ENCODE data around the gene RAB20.

RAB20 gene

GRCh38 chr13:110524541-110525257 is 36.8 kb downstream of the RAB20 start:
- H3K36me3 ChIP-seq (ENCODE audit: insufficient read depth, low read length): peaks cover 28% of the 10 kb centered on the region; the same call in 1 of the 2 replicates
- H2AFZ ChIP-seq (ENCODE audit: low read length): peak overlapping the region; percentile 31; the same call in 1 of the 2 replicates
- TF ChIP-seq CTCF (conservative IDR thresholded peaks at IDR 0.05; ENCODE audit: low read length) (no peak), EZH2phosphoT487 (IDR thresholded peaks at IDR 0.05; ENCODE audit: borderline replicate concordance) (no peak)
- peak overlapping the region; percentile 79 for H3K4me2 ChIP-seq (ENCODE audit: low read depth, low read length, poor library complexity, severe bottlenecking)
- H3K79me2 ChIP-seq (ENCODE audit: insufficient read depth, low read length): peaks cover 52% of the 10 kb centered on the region
- no peaks in the 10 kb centered on the region for H3K9me3 ChIP-seq (ENCODE audit: insufficient read depth, low read depth, low read length)
- H3K9ac ChIP-seq (ENCODE audit: low read depth, low read length, poor library complexity, severe bottlenecking): peak overlapping the region; percentile 69
- H3K27me3 ChIP-seq (ENCODE audit: insufficient read depth, low read length, poor library complexity, severe bottlenecking): no peaks in the 10 kb centered on the region
- no peaks in the 10 kb centered on the region for H3F3A ChIP-seq (ENCODE audit: low read depth)
- H3K4me1 ChIP-seq (ENCODE audit: insufficient read depth, low read length, poor library complexity, severe bottlenecking): peaks cover 52% of the 10 kb centered on the region
- peak overlapping the region; percentile 67 for H3K4me3 ChIP-seq (ENCODE audit: low read length, poor library complexity, severe bottlenecking)
- H4K20me1 ChIP-seq (ENCODE audit: insufficient read depth, low read length, poor library complexity, severe bottlenecking): no peaks in the 10 kb centered on the region
- H3K9me2 ChIP-seq (replicated peaks; ENCODE audit: low read depth, low read length): no peaks in the 10 kb centered on the region

- TF ChIP-seq CTCF (conservative IDR thresholded peaks at IDR 0.05; ENCODE audit: low read length) (no peak), EZH2phosphoT487 (IDR thresholded peaks at IDR 0.05; ENCODE audit: borderline replicate concordance) (no peak)
- Histone ChIP-seq H3K9ac (ENCODE audit: low read depth, low read length, poor library complexity, severe bottlenecking) (peak overlapping the region; percentile 69), H3K4me3 (ENCODE audit: low read length, poor library complexity, severe bottlenecking) (peak overlapping the region; percentile 67), H3K4me1 (ENCODE audit: insufficient read depth, low read length, poor library complexity, severe bottlenecking) (peaks cover 52% of the 10 kb centered on the region), H3K36me3 (ENCODE audit: insufficient read depth, low read length) (peaks cover 35% of the 10 kb centered on the region; the same call in 1 of the 2 replicates), H3K27me3 (ENCODE audit: insufficient read depth, low read length, poor library complexity, severe bottlenecking) (no peaks in the 10 kb centered on the region), H2AFZ (ENCODE audit: low read length) (peak overlapping the region; percentile 31; the same call in 1 of the 2 replicates), H3K9me3 (ENCODE audit: insufficient read depth, low read depth, low read length) (no peaks in the 10 kb centered on the region), H3K79me2 (ENCODE audit: insufficient read depth, low read length) (peaks cover 49% of the 10 kb centered on the region), H4K20me1 (ENCODE audit: insufficient read depth, low read length, poor library complexity, severe bottlenecking) (no peaks in the 10 kb centered on the region), H3K9me2 (replicated peaks; ENCODE audit: low read depth, low read length) (no peaks in the 10 kb centered on the region), H3F3A (ENCODE audit: low read depth) (no peaks in the 10 kb centered on the region), H3K4me2 (ENCODE audit: low read depth, low read length, poor library complexity, severe bottlenecking) (peak overlapping the region; percentile 79)
These were observed 37.5 kb downstream of the RAB20 start for GRCh38 chr13:110523838-110524540.

GRCh38 chr13:110523180-110523579 is 38.3 kb downstream of the RAB20 start:
- peak overlapping the region; percentile 67 for H3K4me3 ChIP-seq (ENCODE audit: low read length, poor library complexity, severe bottlenecking)
- no peaks in the 10 kb centered on the region for H3K9me3 ChIP-seq (ENCODE audit: insufficient read depth, low read depth, low read length)
- no peak overlapping the region for H2AFZ ChIP-seq (ENCODE audit: low read length)
- H3K27me3 ChIP-seq (ENCODE audit: insufficient read depth, low read length, poor library complexity, severe bottlenecking): no peaks in the 10 kb centered on the region
- H3K36me3 ChIP-seq (ENCODE audit: insufficient read depth, low read length): peaks cover 39% of the 10 kb centered on the region; the same call in 1 of the 2 replicates
- peaks cover 49% of the 10 kb centered on the region for H3K79me2 ChIP-seq (ENCODE audit: insufficient read depth, low read length)
- TF ChIP-seq CTCF (conservative IDR thresholded peaks at IDR 0.05; ENCODE audit: low read length): no peak
- TF ChIP-seq EZH2phosphoT487 (IDR thresholded peaks at IDR 0.05; ENCODE audit: borderline replicate concordance): no peak
- H4K20me1 ChIP-seq (ENCODE audit: insufficient read depth, low read length, poor library complexity, severe bottlenecking): no peaks in the 10 kb centered on the region
- peaks cover 52% of the 10 kb centered on the region for H3K4me1 ChIP-seq (ENCODE audit: insufficient read depth, low read length, poor library complexity, severe bottlenecking)
- H3K9me2 ChIP-seq (replicated peaks; ENCODE audit: low read depth, low read length): no peaks in the 10 kb centered on the region
- H3F3A ChIP-seq (ENCODE audit: low read depth): no peaks in the 10 kb centered on the region
- peak overlapping the region; percentile 79 for H3K4me2 ChIP-seq (ENCODE audit: low read depth, low read length, poor library complexity, severe bottlenecking)
- peak overlapping the region; percentile 69 for H3K9ac ChIP-seq (ENCODE audit: low read depth, low read length, poor library complexity, severe bottlenecking)
